Stimulated activated CD8-positive, alpha-beta memory T cell treated with anti-CD3 and anti-CD28 coated beads, Interleukin-12 subunit alpha, Interleukin-12 subunit beta, amount 100 ng/mL, for 1 hour (primary cell): ENCODE measurements around the gene DRG2.

Source experiments
- DNase-seq: peaks from one replicate; pipeline ENCODE4 v3.0.0-alpha.2; 2020; ENCODE audit warnings: low read depth

The DRG2 gene

GRCh38 chr17:18087610-18088491 is at the start of gene DRG2:
DRG2 (plus strand) TSS chr17:18087948; CDS start chr17:18088024, 76 bp downstream.
- DNase-seq: peak; percentile 78

- DNase-seq: no peak
Measured at GRCh38 chr17:18038149-18038850, 49.4 kb upstream of the DRG2 start.

- peak; percentile 99 for DNase-seq
Measured at GRCh38 chr17:18038861-18039534, 48.8 kb upstream of the DRG2 start, which contains the start of the genes ATPAF2 and GID4. ATPAF2 (minus strand) TSS chr17:18039168; CDS start chr17:18039013, 155 bp downstream. GID4 (plus strand) TSS chr17:18039408; CDS start chr17:18039465, 57 bp downstream.

GRCh38 chr17:18039535-18040260 is 48.0 kb upstream of the DRG2 start:
- no peak for DNase-seq

GRCh38 chr17:18040261-18040858 is 47.4 kb upstream of the DRG2 start:
- DNase-seq: no peak

- DNase-seq: no peak
Measured at GRCh38 chr17:18041776-18042175, 46.0 kb upstream of the DRG2 start.

GRCh38 chr17:18042983-18043382 is 44.8 kb upstream of the DRG2 start:
- no peak for DNase-seq

- no peak for DNase-seq
Measured at GRCh38 chr17:18043491-18043890, 44.3 kb upstream of the DRG2 start.

GRCh38 chr17:18044609-18045008 is 43.1 kb upstream of the DRG2 start:
- no peak for DNase-seq

GRCh38 chr17:18045691-18046350 is 41.9 kb upstream of the DRG2 start:
- no peak for DNase-seq

GRCh38 chr17:18055597-18055996 is 32.2 kb upstream of the DRG2 start:
- no peak for DNase-seq

- no peak for DNase-seq
Measured at GRCh38 chr17:18056214-18056613, 31.5 kb upstream of the DRG2 start.

GRCh38 chr17:18059283-18059682 is 28.5 kb upstream of the DRG2 start:
- DNase-seq: no peak

- no peak for DNase-seq
Measured at GRCh38 chr17:18064053-18064452, 23.7 kb upstream of the DRG2 start.

GRCh38 chr17:18065546-18065945 is 22.2 kb upstream of the DRG2 start:
- DNase-seq: no peak

- no peak for DNase-seq
Measured at GRCh38 chr17:18066866-18067265, 20.9 kb upstream of the DRG2 start.

GRCh38 chr17:18069101-18069500 is 18.6 kb upstream of the DRG2 start:
- no peak for DNase-seq

- DNase-seq: no peak
Measured at GRCh38 chr17:18070861-18071340, 16.8 kb upstream of the DRG2 start.

- DNase-seq: no peak
Measured at GRCh38 chr17:18071751-18072150, 16.0 kb upstream of the DRG2 start.

GRCh38 chr17:18074566-18075272 is 13.0 kb upstream of the DRG2 start:
- no peak for DNase-seq
